Caco-2 (cell line): ENCODE measurements around the gene FOXM1. TPM values are rescaled to one million over a fixed set of nuclear protein-coding genes. Genes with fewer than 3 reads are reported as not detected.

Experiments
- BruUV-seq: library from RNA; stranded (reverse); fragments of 400-500 nt; replicated peaks from 2 replicates; lab custom pipeline; 2021; lab: Mats Ljungman, UMichigan
- CTCF ChIA-PET: fragments of 300-600 bp; sonication (Branson Sonifier 250); formaldehyde crosslinking; loops from one replicate; lab custom pipeline; 2022; ENCODE audit warnings: antibody characterized with exemption; lab: Charles Lee
- POLR2A ChIA-PET: fragments of 300-600 bp; sonication (Branson Sonifier 250); formaldehyde crosslinking; loops from one replicate; lab custom pipeline; 2022; ENCODE audit warnings: antibody characterized with exemption; lab: Charles Lee
- DNase-seq, 2 experiments: peaks; one replicate each; pipeline versions ENCODE4 v3.0.0 to v3.0.0-alpha.2; 2020 to 2022
- H3K27me3 ChIP-seq: replicated peaks from 2 replicates; pipeline ENCODE4 v1.6.0; 2011; ENCODE audit warnings: low read length; ENCODE audit not compliant: control insufficient read depth, insufficient read depth
- H3K36me3 ChIP-seq: 2 replicates; pipeline ENCODE4 v1.5.1; 2011; ENCODE audit warnings: low read length; ENCODE audit not compliant: control insufficient read depth, insufficient read depth
- H3K4me1 ChIP-seq: fragments of 250-450 bp; sonication (Bioruptor Pico); 2 replicates; pipeline ENCODE4 v1.5.1; 2020; ENCODE audit warnings: mild to moderate bottlenecking
- H3K4me3 ChIP-seq: 2 replicates; pipeline ENCODE4 v1.5.1; 2011; ENCODE audit warnings: low read depth, mild to moderate bottlenecking, control low read depth, low read length
- H3K9me3 ChIP-seq: fragments of 250-450 bp; sonication (Bioruptor Pico); 2 replicates; pipeline ENCODE4 v1.5.1; 2020; ENCODE audit warnings: mild to moderate bottlenecking, moderate library complexity
- H3K27ac Mint-ChIP-seq: one replicate; pipeline ENCODE4 v1.8.0; 2022; ENCODE audit warnings: mixed read lengths; ENCODE audit not compliant: unreplicated experiment
- H3K27me3 Mint-ChIP-seq: one replicate; pipeline ENCODE4 v1.8.0; 2022; ENCODE audit warnings: mixed read lengths; ENCODE audit not compliant: insufficient read depth, unreplicated experiment
- H3K36me3 Mint-ChIP-seq: one replicate; pipeline ENCODE4 v1.8.0; 2022; ENCODE audit warnings: mild to moderate bottlenecking, mixed read lengths; ENCODE audit not compliant: insufficient read depth, unreplicated experiment
- H3K4me1 Mint-ChIP-seq: one replicate; pipeline ENCODE4 v1.8.0; 2022; ENCODE audit warnings: low read depth, mixed read lengths; ENCODE audit not compliant: unreplicated experiment
- H3K4me3 Mint-ChIP-seq: one replicate; pipeline ENCODE4 v1.8.0; 2022; ENCODE audit warnings: mild to moderate bottlenecking, moderate library complexity, mixed read lengths; ENCODE audit not compliant: unreplicated experiment
- H3K9me3 Mint-ChIP-seq: one replicate; pipeline ENCODE4 v1.8.0; 2022; ENCODE audit warnings: mixed read lengths; ENCODE audit not compliant: unreplicated experiment
- CTCF ChIP-seq, 2 experiments: fragments of 200-600 bp in 1 of 2; IDR thresholded peaks; 1 replicate in 1 of 2; 2 replicates in 1 of 2; pipeline versions ENCODE4 v1.5.1 to v1.8.0; 2011 to 2022; ENCODE audit warnings: antibody characterized with exemption in 1 of 2, control low read depth in 1 of 2, inconsistent platforms in 1 of 2, low read depth in 1 of 2, low read length in 1 of 2, mild to moderate bottlenecking in 1 of 2, moderate library complexity in 1 of 2; ENCODE audit not compliant: insufficient read depth in 1 of 2, severe bottlenecking in 1 of 2, unreplicated experiment in 1 of 2
- intact Hi-C: fragments of 100-400 bp; cut with micrococcal nuclease; formaldehyde crosslinking; loops from one replicate; pipeline ENCODE4 v1.10.0; 2022; ENCODE audit not compliant: unreplicated experiment
- total RNA-seq: library from RNA; stranded (reverse); gene quantifications from 2 replicates; pipeline ENCODE4 v1.2.3, GENCODE V29; 2022

FOXM1 gene
- total RNA-seq, 1 experiment from 2014 or later: 222 TPM

DNA sequence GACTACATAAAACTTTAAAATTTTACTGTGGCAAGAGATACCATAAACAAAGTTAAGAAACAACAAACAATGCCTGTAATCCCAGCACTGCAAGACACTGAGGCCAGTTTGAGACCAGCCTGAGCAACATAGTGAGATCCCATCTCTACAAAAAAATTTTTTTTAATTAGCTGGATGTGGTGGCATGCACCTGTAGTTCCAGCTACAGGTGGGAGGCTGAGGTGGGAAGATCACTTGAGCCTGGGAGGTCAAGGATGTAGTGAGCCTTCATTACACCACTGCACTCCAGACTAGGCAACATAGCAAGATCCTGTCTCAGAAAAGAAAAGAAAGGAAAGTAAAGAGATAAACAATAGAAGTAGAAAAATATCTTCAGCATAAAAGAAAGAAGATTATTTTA, 16.8 kb downstream of the FOXM1 start:
- no peaks in the 10 kb centered on the region for H3K9me3 Mint-ChIP-seq
- BruUV-seq: no TSS peak
- no peak for TF ChIP-seq CTCF (IDR thresholded peaks at IDR 0.05; ENCODE audit: insufficient read depth in 1 of 2, low read depth in 1 of 2, low read length in 1 of 2, severe bottlenecking in 1 of 2, unreplicated experiment in 1 of 2)
- Histone ChIP-seq H3K36me3 (peaks cover 6% of the 10 kb centered on the region), H3K4me3 (no peak overlapping the region), H3K4me1 (peaks cover 10% of the 10 kb centered on the region), H3K9me3 (no peaks in the 10 kb centered on the region), H3K27me3 (no peaks in the 10 kb centered on the region)
- H3K4me3 Mint-ChIP-seq: no peak overlapping the region
- CTCF ChIA-PET: interaction anchor here (2.5 kb wide), 1 partner anchor 15 kb away, joined by 6 read pairs; no protein-coding TSS in a partner anchor
- H3K27ac Mint-ChIP-seq: no peak overlapping the region
- DNase-seq: no peak
- POLR2A ChIA-PET: no interaction called here
- intact Hi-C loops: no loop called here
- peaks cover 93% of the 10 kb centered on the region for H3K36me3 Mint-ChIP-seq
- peaks cover 22% of the 10 kb centered on the region for H3K4me1 Mint-ChIP-seq
- no peaks in the 10 kb centered on the region for H3K27me3 Mint-ChIP-seq

DNA sequence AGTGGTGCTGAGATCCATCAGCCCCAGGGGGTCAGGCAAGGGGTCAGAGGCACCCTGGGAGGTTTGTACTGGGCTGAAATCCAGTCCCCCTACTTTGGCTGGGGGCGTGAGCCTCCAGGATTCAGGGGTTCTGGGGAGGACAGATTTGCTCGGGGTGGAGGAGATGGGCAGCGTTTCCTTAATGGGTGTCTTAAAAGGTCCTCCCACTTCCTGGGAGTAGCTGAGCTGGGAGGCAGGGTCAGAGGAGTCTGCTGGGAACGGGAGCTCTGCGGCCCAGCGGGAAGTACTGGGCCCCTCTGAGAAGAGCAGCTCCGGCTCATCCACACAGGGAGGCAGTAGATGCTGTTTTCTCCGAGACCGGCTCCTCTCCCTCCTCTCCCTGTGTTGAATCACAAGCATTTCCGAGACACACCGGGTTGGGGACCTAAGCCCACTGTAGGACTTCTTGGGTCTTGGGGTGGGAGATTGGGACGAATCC, 18.0 kb downstream of the FOXM1 start:
- peaks cover 22% of the 10 kb centered on the region for H3K4me1 Mint-ChIP-seq

GRCh38 chr12:2858334-2858733, 18.6 kb downstream of the FOXM1 start:
- Mint-ChIP-seq H3K4me3 (no peak overlapping the region), H3K9me3 (no peaks in the 10 kb centered on the region), H3K36me3 (peaks cover 79% of the 10 kb centered on the region), H3K27me3 (no peaks in the 10 kb centered on the region), H3K4me1 (peaks cover 22% of the 10 kb centered on the region), H3K27ac (peak overlapping the region; percentile 58)
- BruUV-seq: no TSS peak
- TF ChIP-seq CTCF (IDR thresholded peaks at IDR 0.05; ENCODE audit: insufficient read depth in 1 of 2, low read depth in 1 of 2, low read length in 1 of 2, severe bottlenecking in 1 of 2, unreplicated experiment in 1 of 2): no peak
- ChIA-PET POLR2A (interaction anchor here (0.8 kb wide), 1 partner anchor 9 kb away, joined by 3 read pairs; no protein-coding TSS in a partner anchor), CTCF (no interaction called here)
- Histone ChIP-seq H3K36me3 (no peaks in the 10 kb centered on the region; the same call in 1 of the 2 replicates), H3K9me3 (no peaks in the 10 kb centered on the region), H3K4me1 (peaks cover 10% of the 10 kb centered on the region), H3K27me3 (no peaks in the 10 kb centered on the region), H3K4me3 (no peak overlapping the region)
- intact Hi-C loops: no loop called here
- DNase-seq: no peak

More for the DNA sequence above, 18.0 kb downstream of the FOXM1 start:
- no peak for DNase-seq
- Mint-ChIP-seq H3K9me3 (no peaks in the 10 kb centered on the region), H3K27ac (peak overlapping the region; percentile 58), H3K4me3 (no peak overlapping the region), H3K36me3 (peaks cover 86% of the 10 kb centered on the region), H3K27me3 (no peaks in the 10 kb centered on the region)
- CTCF ChIA-PET: interaction anchor here (2.5 kb wide), 1 partner anchor 13 kb away, joined by 6 read pairs; no protein-coding TSS in a partner anchor
- H3K4me3 ChIP-seq: no peak overlapping the region
- peaks cover under 1% of the 10 kb centered on the region; the same call in 1 of the 2 replicates for H3K36me3 ChIP-seq
- H3K27me3 ChIP-seq: no peaks in the 10 kb centered on the region
- no peak for TF ChIP-seq CTCF (IDR thresholded peaks at IDR 0.05; ENCODE audit: insufficient read depth in 1 of 2, low read depth in 1 of 2, low read length in 1 of 2, severe bottlenecking in 1 of 2, unreplicated experiment in 1 of 2)
- POLR2A ChIA-PET: no interaction called here
- H3K4me1 ChIP-seq: peaks cover 10% of the 10 kb centered on the region
- no peaks in the 10 kb centered on the region for H3K9me3 ChIP-seq
- BruUV-seq: no TSS peak
- intact Hi-C loops: no loop called here
